Panc1 (cell line): ENCODE data around the gene WWOX.

Source experiments
- POLR2AphosphoS5 ChIP-seq: IDR thresholded peaks from 2 replicates; pipeline ENCODE4 v1.6.1; 2012; ENCODE audit warnings: mild to moderate bottlenecking, low read depth, low read length, moderate library complexity
- SIN3A ChIP-seq: IDR thresholded peaks from 2 replicates; pipeline ENCODE4 v1.6.1; 2012; ENCODE audit warnings: low read depth, mild to moderate bottlenecking, low read length, moderate library complexity, borderline replicate concordance; ENCODE audit not compliant: insufficient read depth
- TCF7L2 ChIP-seq: IDR thresholded peaks from 2 replicates; pipeline ENCODE4 v1.6.1; 2011; ENCODE audit warnings: mild to moderate bottlenecking, low read depth, low read length, inconsistent platforms
- TF ChIP-seq, protein P1 (sequence below): fragments of 450-650 bp; IDR thresholded peaks from 2 replicates; pipeline ENCODE4 v1.5.1; 2017; ENCODE audit warnings: mild to moderate bottlenecking

DNA sequence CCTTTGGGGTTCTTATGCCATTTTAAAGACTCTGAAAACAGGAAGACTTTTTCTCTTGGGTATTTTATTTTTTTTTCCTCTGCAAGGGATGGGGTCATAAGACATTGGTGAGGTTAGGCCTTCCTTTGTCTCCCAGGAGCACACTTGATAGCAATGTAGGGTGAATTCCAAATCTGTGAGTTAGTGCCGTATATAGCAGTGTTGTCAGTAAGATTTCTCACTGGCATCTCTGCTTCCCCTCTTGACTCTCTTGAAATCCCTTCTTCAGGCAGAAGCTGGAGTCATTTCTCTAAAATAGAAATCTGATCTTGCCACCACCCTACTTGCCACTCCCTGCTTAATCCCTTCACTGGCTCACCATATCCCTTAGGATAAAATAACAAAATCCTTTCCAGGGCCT lies 529.7 kb downstream of the WWOX start:
- TF ChIP-seq, protein P1, sequence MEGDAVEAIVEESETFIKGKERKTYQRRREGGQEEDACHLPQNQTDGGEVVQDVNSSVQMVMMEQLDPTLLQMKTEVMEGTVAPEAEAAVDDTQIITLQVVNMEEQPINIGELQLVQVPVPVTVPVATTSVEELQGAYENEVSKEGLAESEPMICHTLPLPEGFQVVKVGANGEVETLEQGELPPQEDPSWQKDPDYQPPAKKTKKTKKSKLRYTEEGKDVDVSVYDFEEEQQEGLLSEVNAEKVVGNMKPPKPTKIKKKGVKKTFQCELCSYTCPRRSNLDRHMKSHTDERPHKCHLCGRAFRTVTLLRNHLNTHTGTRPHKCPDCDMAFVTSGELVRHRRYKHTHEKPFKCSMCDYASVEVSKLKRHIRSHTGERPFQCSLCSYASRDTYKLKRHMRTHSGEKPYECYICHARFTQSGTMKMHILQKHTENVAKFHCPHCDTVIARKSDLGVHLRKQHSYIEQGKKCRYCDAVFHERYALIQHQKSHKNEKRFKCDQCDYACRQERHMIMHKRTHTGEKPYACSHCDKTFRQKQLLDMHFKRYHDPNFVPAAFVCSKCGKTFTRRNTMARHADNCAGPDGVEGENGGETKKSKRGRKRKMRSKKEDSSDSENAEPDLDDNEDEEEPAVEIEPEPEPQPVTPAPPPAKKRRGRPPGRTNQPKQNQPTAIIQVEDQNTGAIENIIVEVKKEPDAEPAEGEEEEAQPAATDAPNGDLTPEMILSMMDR = no peak
- TF ChIP-seq SIN3A (no peak), POLR2AphosphoS5 (no peak), TCF7L2 (no peak)
